ENCODE data around the gene RAB39B.

RAB39B gene

GRCh38 chrX:155215443-155216178 lies 48.7 kb downstream of the RAB39B start:
- DNase-seq, result no peak

DNA sequence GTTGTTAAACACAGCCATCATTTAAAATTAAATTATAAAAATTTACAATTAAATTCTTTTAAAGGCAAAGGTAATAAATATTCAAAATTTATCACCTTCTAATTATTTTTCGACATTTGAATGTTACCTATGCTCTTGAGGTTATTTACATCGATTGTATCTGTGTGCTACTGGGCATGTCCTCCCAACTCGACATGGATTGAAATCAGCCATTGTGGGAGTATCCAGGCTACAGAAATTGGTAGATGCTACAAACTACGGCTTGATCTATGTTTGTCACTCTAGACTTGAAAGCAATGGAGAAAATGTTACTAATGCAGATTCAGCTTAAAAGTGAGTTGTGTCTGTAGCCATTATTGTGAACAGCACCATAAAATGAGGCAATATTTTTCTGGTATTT lies 50.6 kb downstream of the RAB39B start:
- DNase-seq, result no peak

- no peak for DNase-seq
Measured at GRCh38 chrX:155211208-155211607, 53.1 kb downstream of the RAB39B start.

Data from activated CD8-positive, alpha-beta memory T cell treated with anti-CD3 and anti-CD28 coated beads, Interleukin-2, amount 50 U/mL, for 48 hours (primary cell).